IMR-90 (cell line): ENCODE measurements around the gene PC. TPM values are rescaled to one million over a fixed set of nuclear protein-coding genes. Genes with fewer than 3 reads are reported as not detected.

Experiments used
- ATAC-seq: fragments of 200-7000 bp; cut with Tn5 transposase; 2 replicates; pipeline ENCODE4 v1.9.1; 2020; ENCODE audit warnings: low read depth, mild to moderate bottlenecking, moderate library complexity
- BruUV-seq: library from RNA; stranded (reverse); fragments of 400-500 nt; replicated peaks from 2 replicates; lab custom pipeline; 2021; lab: Mats Ljungman, UMichigan
- CTCF ChIA-PET: fragments of 300-600 bp; formaldehyde crosslinking; extraction: SDS; loops from one replicate; lab custom pipeline; 2021; ENCODE audit warnings: antibody characterized with exemption; lab: Yijun Ruan, JAX
- POLR2A ChIA-PET: fragments of 300-600 bp; sonication (Branson Sonifier 250); formaldehyde crosslinking; loops from one replicate; lab custom pipeline; 2022; ENCODE audit warnings: antibody characterized with exemption; ENCODE audit not compliant: unreplicated experiment; lab: Charles Lee
- DNase-seq: peaks from one replicate; pipeline ENCODE4 v3.0.0; 2013
- H2AFZ ChIP-seq: replicated peaks from 2 replicates; pipeline ENCODE3; 2013; ENCODE audit warnings: low read length, mild to moderate bottlenecking; ENCODE audit not compliant: poor library complexity
- H2AK5ac ChIP-seq: 2 replicates; pipeline ENCODE4 v1.6.1; 2013; ENCODE audit warnings: low read depth, low read length, inconsistent platforms
- H2AK9ac ChIP-seq: replicated peaks from 2 replicates; pipeline ENCODE3; 2013; ENCODE audit warnings: mild to moderate bottlenecking, low read depth, low read length, moderate library complexity; ENCODE audit not compliant: poor library complexity
- H2BK120ac ChIP-seq: 2 replicates; pipeline ENCODE4 v1.6.1; 2013; ENCODE audit warnings: low read depth, low read length, inconsistent platforms
- H2BK15ac ChIP-seq: 3 replicates; pipeline ENCODE4 v1.6.1; 2013; ENCODE audit warnings: low read depth, low read length, inconsistent platforms
- H2BK20ac ChIP-seq: 2 replicates; pipeline ENCODE4 v1.6.1; 2013; ENCODE audit warnings: low read depth, mild to moderate bottlenecking, inconsistent platforms, low read length, moderate library complexity
- H2BK5ac ChIP-seq: 2 replicates; pipeline ENCODE4 v1.6.1; 2013; ENCODE audit warnings: mild to moderate bottlenecking, low read depth, low read length, inconsistent platforms; ENCODE audit not compliant: poor library complexity, severe bottlenecking
- H3K14ac ChIP-seq: replicated peaks from 2 replicates; pipeline ENCODE4 v1.6.1; 2013; ENCODE audit warnings: low read depth, low read length, inconsistent platforms
- H3K18ac ChIP-seq: 2 replicates; pipeline ENCODE4 v1.6.1; 2013; ENCODE audit warnings: low read depth, low read length, control low read depth
- H3K23ac ChIP-seq: 2 replicates; pipeline ENCODE4 v1.6.1; 2013; ENCODE audit warnings: low read depth, low read length, inconsistent platforms
- H3K27ac ChIP-seq: 2 replicates; pipeline ENCODE4 v1.5.1; 2013; ENCODE audit warnings: mild to moderate bottlenecking, control low read depth, low read length; ENCODE audit not compliant: insufficient read depth
- H3K27me3 ChIP-seq: 2 replicates; pipeline ENCODE4 v1.6.1; 2013; ENCODE audit warnings: low read length; ENCODE audit not compliant: control insufficient read depth, insufficient read depth
- H3K36me3 ChIP-seq: 2 replicates; pipeline ENCODE4 v1.6.1; 2013; ENCODE audit warnings: low read length, mixed read lengths; ENCODE audit not compliant: control insufficient read depth, insufficient read depth
- H3K4ac ChIP-seq: 2 replicates; pipeline ENCODE4 v1.6.1; 2013; ENCODE audit warnings: low read depth, low read length, inconsistent platforms
- H3K4me1 ChIP-seq: 2 replicates; pipeline ENCODE4 v1.6.1; 2013; ENCODE audit warnings: low read length, mixed read lengths; ENCODE audit not compliant: control insufficient read depth, insufficient read depth
- H3K4me2 ChIP-seq: 2 replicates; pipeline ENCODE4 v1.6.1; 2013; ENCODE audit warnings: low read depth, mild to moderate bottlenecking, control low read depth, low read length, moderate library complexity
- H3K4me3 ChIP-seq: 2 replicates; pipeline ENCODE4 v1.5.1; 2013; ENCODE audit warnings: low read depth, mild to moderate bottlenecking, control low read depth, low read length, moderate library complexity; ENCODE audit not compliant: insufficient read depth
- H3K56ac ChIP-seq: 2 replicates; pipeline ENCODE4 v1.6.1; 2013; ENCODE audit warnings: low read length, inconsistent platforms; ENCODE audit not compliant: insufficient read depth; ENCODE audit errors: extremely low read depth
- H3K79me1 ChIP-seq, 2 experiments: 2 replicates each; pipeline ENCODE4 v1.6.1; 2013; ENCODE audit warnings: low read length in 2 of 2, inconsistent platforms in 1 of 2, low read depth in 1 of 2
- H3K9ac ChIP-seq: 2 replicates; pipeline ENCODE4 v1.6.1; 2013; ENCODE audit warnings: low read depth, low read length, control low read depth
- H3K9me1 ChIP-seq: 2 replicates; pipeline ENCODE4 v1.6.1; 2013; ENCODE audit warnings: low read length, inconsistent platforms; ENCODE audit not compliant: insufficient read depth
- H3K9me3 ChIP-seq: 2 replicates; pipeline ENCODE4 v1.6.1; 2013; ENCODE audit warnings: low read length; ENCODE audit not compliant: control insufficient read depth, insufficient read depth
- H4K20me1 ChIP-seq: 2 replicates; pipeline ENCODE4 v1.6.1; 2013; ENCODE audit warnings: low read length, inconsistent platforms; ENCODE audit not compliant: insufficient read depth
- H4K5ac ChIP-seq: 2 replicates; pipeline ENCODE4 v1.6.1; 2013; ENCODE audit warnings: mild to moderate bottlenecking, low read depth, low read length, control low read depth
- H4K8ac ChIP-seq, 2 experiments: 2 replicates each; pipeline ENCODE4 v1.6.1; 2013; ENCODE audit warnings: low read depth in 2 of 2, low read length in 2 of 2, control low read depth in 1 of 2, inconsistent platforms in 1 of 2
- H4K91ac ChIP-seq: 2 replicates; pipeline ENCODE4 v1.6.1; 2013; ENCODE audit warnings: low read depth, low read length, inconsistent platforms; ENCODE audit not compliant: insufficient read depth
- BHLHE40 ChIP-seq: fragments of 150-350 bp; IDR thresholded peaks from 2 replicates; pipeline ENCODE4 v1.6.1; 2016; ENCODE audit warnings: mild to moderate bottlenecking, low read depth, low read length
- CEBPB ChIP-seq: IDR thresholded peaks from 2 replicates; pipeline ENCODE4 v1.6.1; 2012; ENCODE audit warnings: low read depth, low read length, improper control_type of control experiment
- CHD1 ChIP-seq: IDR thresholded peaks from 2 replicates; pipeline ENCODE4 v1.6.1; 2012; ENCODE audit warnings: low read depth, low read length, improper control_type of control experiment
- FOS ChIP-seq: fragments of 150-350 bp; IDR thresholded peaks from 2 replicates; pipeline ENCODE4 v1.6.1; 2016; ENCODE audit warnings: low read depth, low read length
- MAZ ChIP-seq: IDR thresholded peaks from 2 replicates; pipeline ENCODE4 v1.6.1; 2012; ENCODE audit warnings: low read depth, mild to moderate bottlenecking, low read length, improper control_type of control experiment, moderate library complexity, borderline replicate concordance
- MXI1 ChIP-seq: IDR thresholded peaks from 2 replicates; pipeline ENCODE4 v1.6.1; 2012; ENCODE audit warnings: low read depth, mild to moderate bottlenecking, low read length, moderate library complexity, borderline replicate concordance
- NFE2L2 ChIP-seq: fragments of 150-350 bp; IDR thresholded peaks from 2 replicates; pipeline ENCODE4 v1.6.1; 2016; ENCODE audit warnings: low read depth, mild to moderate bottlenecking, low read length
- WGBS, 2 experiments: methylation state at CpG; one replicate each; pipeline versions ENCODE4 v1.1.5 to v1.1.7; 2013; ENCODE audit warnings: missing lambda C conversion rate in 2 of 2; ENCODE audit not compliant: insufficient read length in 1 of 2; ENCODE audit errors: extremely low coverage in 2 of 2; 5-methylcytosine and 5-hydroxymethylcytosine counted together
- dilution Hi-C: fragments of 300-500 bp; cut with HindIII; formaldehyde crosslinking; loops from one replicate; pipeline ENCODE4 v1.14.3; 2018; ENCODE audit warnings: low sequenced_read_pairs; ENCODE audit not compliant: unreplicated experiment
- in situ Hi-C: fragments of 300-500 bp; cut with MboI; formaldehyde crosslinking; loops from 3 replicates; pipeline ENCODE4 v1.14.3; 2019; ENCODE audit warnings: low sequenced_read_pairs, inconsistent platforms, mixed read lengths
- intact Hi-C: fragments of 100-400 bp; cut with micrococcal nuclease; formaldehyde crosslinking; loops from 2 replicates; pipeline ENCODE4 v1.10.0; 2022
- polyA plus RNA-seq, 3 experiments: library from polyadenylated mRNA; depleted of rRNA; stranded (reverse); fragments of >200 nt; gene quantifications; 2 replicates each; pipeline ENCODE4 v1.2.3, GENCODE V29; 2012; ENCODE audit warnings: low replicate concordance in 1 of 3
- total RNA-seq: library from RNA; depleted of rRNA; stranded (reverse); fragments of >200 nt; gene quantifications from 2 replicates; pipeline ENCODE4 v1.2.3, GENCODE V29; 2012
- TF ChIP-seq, protein P1 (sequence below): fragments of 150-350 bp; IDR thresholded peaks from 2 replicates; pipeline ENCODE4 v1.6.1; 2016; ENCODE audit warnings: low read depth, mild to moderate bottlenecking, low read length, moderate library complexity, borderline replicate concordance
- TF ChIP-seq, protein P2 (sequence below): conservative IDR thresholded peaks from 2 replicates; pipeline ENCODE4 v1.5.1; 2012; ENCODE audit warnings: mild to moderate bottlenecking, low read depth, low read length, improper control_type of control experiment

The PC gene
- total and polyA plus RNA-seq, 2 of the 4 experiments (the other 2 are of a cell fraction): 13.6 to 15.7 TPM

DNA sequence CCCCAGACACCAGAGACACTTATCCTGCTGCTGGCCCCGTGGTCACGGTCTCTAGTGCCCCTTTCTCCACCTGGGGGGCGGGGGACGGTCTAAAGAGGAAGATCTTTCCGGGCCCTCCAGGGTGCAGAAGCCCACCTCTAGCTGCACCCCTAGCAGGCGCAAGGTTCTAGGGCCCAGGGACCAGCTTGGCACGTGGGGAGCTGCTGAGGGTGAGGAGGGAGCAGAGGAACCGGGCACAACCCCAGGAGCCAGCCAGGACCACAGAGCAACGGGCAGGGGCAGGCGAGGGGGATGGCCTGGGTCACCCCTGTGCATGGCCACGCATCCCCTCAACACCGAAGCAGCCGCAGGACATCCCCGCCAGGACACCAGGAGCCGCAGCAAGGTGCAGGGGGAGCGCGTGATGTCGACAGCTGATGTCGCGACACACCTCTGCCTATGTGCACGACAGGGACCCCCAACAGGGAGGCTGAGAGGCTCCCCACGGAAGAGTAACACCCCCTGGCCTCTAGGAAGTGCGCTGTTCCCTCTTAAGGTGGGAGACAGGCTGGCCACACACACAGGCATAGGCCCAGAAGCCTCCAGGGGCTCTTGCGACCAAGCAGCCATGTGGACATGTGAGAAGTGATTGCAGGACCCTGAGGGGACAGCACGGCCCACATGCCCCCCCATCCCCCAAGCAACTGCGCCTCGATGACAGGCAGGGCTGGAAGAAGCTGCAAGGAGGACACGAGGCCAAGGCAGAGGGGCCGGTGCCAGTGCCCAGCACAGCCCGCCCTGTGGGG lies 96.2 kb downstream of the PC start:
- in situ Hi-C loops: no loop called here
- Histone ChIP-seq H3K4ac (no peak overlapping the region), H2BK5ac (no peak overlapping the region), H3K4me2 (no peak overlapping the region), H4K20me1 (peaks cover 6% of the 10 kb centered on the region; the same call in 1 of the 2 replicates), H4K5ac (no peak overlapping the region), H3K9me1 (no peaks in the 10 kb centered on the region), H3K23ac (no peak overlapping the region), H4K91ac (no peak overlapping the region), H3K56ac (no peak overlapping the region), H3K79me1 (peaks cover 0 to 16% of the 10 kb centered on the region in 2 experiments; a peak in 2 of 4 replicates), H3K4me3 (no peak overlapping the region), H2BK15ac (no peak overlapping the region), H3K9ac (no peak overlapping the region), H4K8ac (no peak overlapping the region), H3K27me3 (no peaks in the 10 kb centered on the region), H2BK120ac (no peak overlapping the region), H3K36me3 (peaks cover 44% of the 10 kb centered on the region; the same call in 1 of the 2 replicates), H3K4me1 (peaks cover 2% of the 10 kb centered on the region; the same call in 1 of the 2 replicates), H3K9me3 (no peaks in the 10 kb centered on the region), H3K18ac (no peak overlapping the region), H3K14ac (no peak overlapping the region), H3K27ac (no peak overlapping the region), H2AK9ac (no peak overlapping the region), H2AK5ac (no peak overlapping the region), H2AFZ (no peak overlapping the region), H2BK20ac (no peak overlapping the region)
- POLR2A ChIA-PET: no interaction called here
- no peak for TF ChIP-seq CHD1
- TF ChIP-seq BHLHE40: no peak
- TF ChIP-seq MXI1: no peak
- TF ChIP-seq FOS: no peak
- no peak for TF ChIP-seq CEBPB
- TF ChIP-seq MAZ: no peak
- TF ChIP-seq, protein P1, sequence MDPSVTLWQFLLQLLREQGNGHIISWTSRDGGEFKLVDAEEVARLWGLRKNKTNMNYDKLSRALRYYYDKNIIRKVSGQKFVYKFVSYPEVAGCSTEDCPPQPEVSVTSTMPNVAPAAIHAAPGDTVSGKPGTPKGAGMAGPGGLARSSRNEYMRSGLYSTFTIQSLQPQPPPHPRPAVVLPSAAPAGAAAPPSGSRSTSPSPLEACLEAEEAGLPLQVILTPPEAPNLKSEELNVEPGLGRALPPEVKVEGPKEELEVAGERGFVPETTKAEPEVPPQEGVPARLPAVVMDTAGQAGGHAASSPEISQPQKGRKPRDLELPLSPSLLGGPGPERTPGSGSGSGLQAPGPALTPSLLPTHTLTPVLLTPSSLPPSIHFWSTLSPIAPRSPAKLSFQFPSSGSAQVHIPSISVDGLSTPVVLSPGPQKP: no peak
- no peak for TF ChIP-seq NFE2L2
- TF ChIP-seq, protein P2, sequence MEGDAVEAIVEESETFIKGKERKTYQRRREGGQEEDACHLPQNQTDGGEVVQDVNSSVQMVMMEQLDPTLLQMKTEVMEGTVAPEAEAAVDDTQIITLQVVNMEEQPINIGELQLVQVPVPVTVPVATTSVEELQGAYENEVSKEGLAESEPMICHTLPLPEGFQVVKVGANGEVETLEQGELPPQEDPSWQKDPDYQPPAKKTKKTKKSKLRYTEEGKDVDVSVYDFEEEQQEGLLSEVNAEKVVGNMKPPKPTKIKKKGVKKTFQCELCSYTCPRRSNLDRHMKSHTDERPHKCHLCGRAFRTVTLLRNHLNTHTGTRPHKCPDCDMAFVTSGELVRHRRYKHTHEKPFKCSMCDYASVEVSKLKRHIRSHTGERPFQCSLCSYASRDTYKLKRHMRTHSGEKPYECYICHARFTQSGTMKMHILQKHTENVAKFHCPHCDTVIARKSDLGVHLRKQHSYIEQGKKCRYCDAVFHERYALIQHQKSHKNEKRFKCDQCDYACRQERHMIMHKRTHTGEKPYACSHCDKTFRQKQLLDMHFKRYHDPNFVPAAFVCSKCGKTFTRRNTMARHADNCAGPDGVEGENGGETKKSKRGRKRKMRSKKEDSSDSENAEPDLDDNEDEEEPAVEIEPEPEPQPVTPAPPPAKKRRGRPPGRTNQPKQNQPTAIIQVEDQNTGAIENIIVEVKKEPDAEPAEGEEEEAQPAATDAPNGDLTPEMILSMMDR: no peak
- DNase-seq: no peak
- ATAC-seq: no peak
- dilution Hi-C loops: no loop called here
- BruUV-seq: no TSS peak
- WGBS, 2 experiments: 90% methylated on average over 15 of the region's 30 CpGs; no CpG with 5 or more reads in 1 of the 2 experiments
- intact Hi-C loops: no loop called here
- CTCF ChIA-PET: interaction anchor here (0.5 kb wide), 1 partner anchor 23 kb away, joined by 3 read pairs; no protein-coding TSS in a partner anchor
